ENCODE data around the gene SLC25A40.

Gene SLC25A40

DNA sequence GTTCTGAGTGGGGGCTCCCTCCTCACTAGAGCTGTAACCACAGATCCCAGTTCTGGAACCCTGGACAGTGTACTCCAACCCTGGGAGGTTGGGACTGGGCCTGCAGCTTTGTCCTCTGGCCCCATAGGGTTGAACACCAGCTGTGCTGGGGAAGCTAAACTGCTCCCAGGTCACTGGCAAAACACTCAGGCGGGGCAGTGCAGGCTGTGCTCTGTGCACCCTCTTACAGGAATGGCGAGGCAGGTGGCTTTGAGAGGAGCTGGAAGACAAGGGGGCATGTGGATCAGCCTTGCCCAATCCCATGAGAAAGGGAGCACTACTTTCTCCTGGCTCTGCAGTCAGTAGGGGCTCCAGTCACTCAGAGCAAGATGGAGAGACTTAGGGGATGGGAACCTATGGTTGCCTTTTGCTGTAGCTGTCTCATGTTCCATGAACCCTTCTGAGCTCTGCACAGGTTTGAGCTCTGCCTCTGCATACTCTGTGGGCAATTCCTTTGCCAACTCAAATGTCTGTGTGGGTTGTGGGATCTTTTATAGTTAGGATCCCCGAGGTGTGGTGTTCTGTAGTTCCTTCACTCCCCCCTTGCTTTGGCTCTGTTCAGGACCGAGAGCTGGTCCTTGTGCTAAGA is 90.7 kb downstream of the SLC25A40 start:
- in situ Hi-C loops (cut with MboI; ENCODE audit: low sequenced_read_pairs), result loop anchor here (25.0 kb wide), 1 partner anchor 327 kb away; no protein-coding TSS in a partner anchor

GRCh38 chr7:87784424-87784823 is 91.7 kb downstream of the SLC25A40 start:
- in situ Hi-C loops (cut with MboI; ENCODE audit: low sequenced_read_pairs), result loop anchor here (25.0 kb wide), 1 partner anchor 328 kb away; no protein-coding TSS in a partner anchor

All from HL-60/S4 treated with retinoic acid at 250 ng/mL for 4 days and 3 days (cell line).